Measurements from ENCODE around the gene CSK. TPM values are rescaled to one million over a fixed set of nuclear protein-coding genes. Genes with fewer than 3 reads are reported as not detected.

The CSK gene
- total RNA-seq, 1 experiment from 2014 or later = 49.2 TPM

- no peaks in the 10 kb centered on the region for H3K79me2 ChIP-seq (ENCODE audit: insufficient read depth, low read length)
- H4K20me1 ChIP-seq (ENCODE audit: control insufficient read depth, insufficient read depth, insufficient read length) = no peaks in the 10 kb centered on the region
- no peak for DNase-seq
- Mint-ChIP-seq H3K27ac (no peak overlapping the region; a peak in 1 of 7 replicates), H3K4me3 (peak overlapping the region in 1 of 2 experiments; percentile 50; a peak in 2 of 5 replicates), H3K9me3 (no peaks in the 10 kb centered on the region; a peak in 1 of 5 replicates), H3K4me1 (peaks cover 42 to 56% of the 10 kb centered on the region in 2 experiments), H3K36me3 (ENCODE audit: insufficient read depth in 1 of 3, low read depth in 3 of 3) (peaks cover 0 to 5% (median 4%) of the 10 kb centered on the region in 3 experiments; a peak in 3 of 7 replicates), H3K27me3 (ENCODE audit: low read depth) (peaks cover 21% of the 10 kb centered on the region)
- H2BK120ac ChIP-seq (ENCODE audit: low read depth, low read length, poor library complexity, severe bottlenecking) = no peak overlapping the region
- no peaks in the 10 kb centered on the region for H3K79me1 ChIP-seq (ENCODE audit: insufficient read depth, low read depth, low read length, poor library complexity, severe bottlenecking)
- H3K4ac ChIP-seq (ENCODE audit: low read depth, low read length) = no peak overlapping the region
- no CpG with 5 or more reads among the region's 8 CpGs for WGBS (ENCODE audit: extremely low coverage, insufficient read length, low lambda C conversion rate)
- H3K23ac ChIP-seq (ENCODE audit: insufficient read length, low read depth, low read length) = no peak overlapping the region
- H4K8ac ChIP-seq (replicated peaks; ENCODE audit: insufficient read length, low read depth, low read length) = no peak overlapping the region
- H3K56ac ChIP-seq (ENCODE audit: insufficient read length, low read depth, low read length) = no peak overlapping the region
- no peak overlapping the region for H2AK5ac ChIP-seq (ENCODE audit: insufficient read length, low read length)
- H3K9ac ChIP-seq (ENCODE audit: extremely low read depth, insufficient read length, low read length) = no peak overlapping the region
- H3K4me2 ChIP-seq (ENCODE audit: insufficient read depth, insufficient read length, low read length) = no peak overlapping the region
- no peak overlapping the region for H4K91ac ChIP-seq (ENCODE audit: insufficient read length, low read depth, low read length)
- H3K27me3 ChIP-seq (ENCODE audit: insufficient read depth, low read length) = peaks cover 4% of the 10 kb centered on the region; the same call in 1 of the 2 replicates
- H3K27ac ChIP-seq (ENCODE audit: insufficient read length, low read depth, low read length) = no peak overlapping the region
- H2BK15ac ChIP-seq (ENCODE audit: low read depth, low read length) = no peak overlapping the region
- H3K14ac ChIP-seq (ENCODE audit: insufficient read depth, low read length) = no peak overlapping the region
- no peak overlapping the region for H3K18ac ChIP-seq (ENCODE audit: insufficient read length, low read depth, low read length)
- no peak overlapping the region for H3T11ph ChIP-seq (ENCODE audit: low read length)
- H2AFZ ChIP-seq (ENCODE audit: low read length) = no peak overlapping the region
- no peak overlapping the region for H2BK20ac ChIP-seq (ENCODE audit: low read depth, low read length, poor library complexity, severe bottlenecking)
- no peaks in the 10 kb centered on the region for H3K9me3 ChIP-seq (ENCODE audit: control insufficient read depth, low read depth, low read length)
- peaks cover 7% of the 10 kb centered on the region; the same call in 1 of the 2 replicates for H3K4me1 ChIP-seq (ENCODE audit: insufficient read depth, low read length)
- no peak for TF ChIP-seq CTCF (conservative IDR thresholded peaks at IDR 0.05)
- no peak overlapping the region for H2BK5ac ChIP-seq (ENCODE audit: insufficient read length, low read length)
- H2BK12ac ChIP-seq (ENCODE audit: insufficient read length, low read depth, low read length) = no peak overlapping the region
- H3K23me2 ChIP-seq (ENCODE audit: insufficient read length, low read depth, low read length, poor library complexity, severe bottlenecking) = peaks cover 11% of the 10 kb centered on the region
- H4K5ac ChIP-seq (ENCODE audit: insufficient read length, low read depth, low read length) = no peak overlapping the region
Measured at GRCh38 chr15:74784426-74785193, 2.7 kb downstream of the CSK start.

Measured in H9 (cell line).